ENCODE measurements around the gene ARFRP1. TPM values are rescaled to one million over a fixed set of nuclear protein-coding genes. Genes with fewer than 3 reads are reported as not detected.

Gene ARFRP1
- total and polyA plus RNA-seq, 2 of the 13 experiments (the other 11 are each of a cell fraction or from before 2014, with no cell fraction given): 32.0 to 51.1 TPM

DNA sequence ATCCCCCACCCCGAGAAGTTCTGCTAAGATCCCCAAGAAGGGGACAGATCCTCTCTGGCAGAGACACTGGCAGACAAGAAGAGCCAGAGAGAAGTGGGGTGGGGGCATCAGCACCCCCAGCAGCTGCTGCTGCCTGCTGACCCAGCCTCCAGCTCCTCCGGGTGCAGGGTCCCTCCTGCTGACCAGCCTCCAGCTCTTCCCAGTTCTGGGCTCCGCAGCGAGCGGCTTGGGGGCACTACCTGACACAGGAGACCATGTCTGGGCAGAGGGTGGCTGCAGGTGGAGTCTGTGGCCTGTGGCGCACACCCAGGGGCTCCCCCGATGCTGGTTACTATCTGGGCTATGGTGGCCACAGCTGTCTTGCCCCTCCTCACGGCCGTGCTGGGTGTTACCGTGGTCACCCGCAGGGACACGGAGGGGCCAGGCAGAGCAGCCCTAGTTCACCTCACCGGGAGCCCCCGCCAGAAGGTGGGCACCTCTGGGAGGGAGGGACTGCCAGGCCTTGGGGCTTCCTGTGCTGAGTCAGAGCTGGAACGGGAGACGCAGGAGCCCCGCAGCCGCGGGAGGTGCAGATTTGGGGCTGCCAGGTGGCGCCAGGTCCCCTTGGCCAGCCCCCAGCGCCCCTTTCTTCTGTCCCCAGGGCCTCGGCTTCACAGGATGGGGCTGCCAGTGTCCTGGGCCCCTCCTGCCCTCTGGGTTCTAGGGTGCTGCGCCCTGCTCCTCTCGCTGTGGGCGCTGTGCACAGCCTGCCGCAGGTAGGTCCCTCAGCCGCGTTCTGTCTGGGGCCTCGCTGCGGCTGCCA lies 29.3 kb upstream of the ARFRP1 start (continued):
- TF ChIP-seq THAP11 (CRISPR knock-in tag; IDR thresholded peaks at IDR 0.05) (no peak), ZNF563 (CRISPR knock-in tag; IDR thresholded peaks at IDR 0.05) (peak; percentile 38; the same call in 1 of the 2 replicates), ZIK1 (CRISPR knock-in tag; IDR thresholded peaks at IDR 0.05; ENCODE audit: borderline replicate concordance, low read depth) (no peak; the same call in 1 of the 2 replicates), ZNF101 (CRISPR knock-in tag; IDR thresholded peaks at IDR 0.05; ENCODE audit: borderline replicate concordance, low read depth) (no peak), HOXD1 (CRISPR knock-in tag; IDR thresholded peaks at IDR 0.05) (no peak), MAFF (IDR thresholded peaks at IDR 0.05; ENCODE audit: low read depth, low read length) (no peak), KDM5B (CRISPR knock-in tag; IDR thresholded peaks at IDR 0.05; ENCODE audit: borderline replicate concordance) (peak; percentile 32; the same call in 1 of the 2 replicates), KAT8 (CRISPR knock-in tag; IDR thresholded peaks at IDR 0.05) (no peak; the same call in 1 of the 2 replicates), SP5 (CRISPR knock-in tag; IDR thresholded peaks at IDR 0.05; ENCODE audit: borderline replicate concordance, low read depth) (no peak; the same call in 1 of the 2 replicates), TMF1 (CRISPR knock-in tag; IDR thresholded peaks at IDR 0.05; ENCODE audit: low read depth) (no peak), NCOR1 (IDR thresholded peaks at IDR 0.05; ENCODE audit: borderline replicate concordance, low read length) (no peak), ZKSCAN5 (CRISPR knock-in tag; IDR thresholded peaks at IDR 0.05) (no peak), LCORL (IDR thresholded peaks at IDR 0.05) (no peak), LCORL (CRISPR knock-in tag; IDR thresholded peaks at IDR 0.05) (peak; percentile 68; the same call in 1 of the 2 replicates)
- TF ChIP-seq, protein P1, sequence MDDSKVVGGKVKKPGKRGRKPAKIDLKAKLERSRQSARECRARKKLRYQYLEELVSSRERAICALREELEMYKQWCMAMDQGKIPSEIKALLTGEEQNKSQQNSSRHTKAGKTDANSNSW (CRISPR knock-in tag; IDR thresholded peaks at IDR 0.05; ENCODE audit: borderline replicate concordance): no peak
- TF ChIP-seq, protein P2, sequence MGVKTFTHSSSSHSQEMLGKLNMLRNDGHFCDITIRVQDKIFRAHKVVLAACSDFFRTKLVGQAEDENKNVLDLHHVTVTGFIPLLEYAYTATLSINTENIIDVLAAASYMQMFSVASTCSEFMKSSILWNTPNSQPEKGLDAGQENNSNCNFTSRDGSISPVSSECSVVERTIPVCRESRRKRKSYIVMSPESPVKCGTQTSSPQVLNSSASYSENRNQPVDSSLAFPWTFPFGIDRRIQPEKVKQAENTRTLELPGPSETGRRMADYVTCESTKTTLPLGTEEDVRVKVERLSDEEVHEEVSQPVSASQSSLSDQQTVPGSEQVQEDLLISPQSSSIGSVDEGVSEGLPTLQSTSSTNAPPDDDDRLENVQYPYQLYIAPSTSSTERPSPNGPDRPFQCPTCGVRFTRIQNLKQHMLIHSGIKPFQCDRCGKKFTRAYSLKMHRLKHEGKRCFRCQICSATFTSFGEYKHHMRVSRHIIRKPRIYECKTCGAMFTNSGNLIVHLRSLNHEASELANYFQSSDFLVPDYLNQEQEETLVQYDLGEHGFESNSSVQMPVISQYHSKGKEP (CRISPR knock-in tag; IDR thresholded peaks at IDR 0.05): no peak
- TF ChIP-seq, protein P3, sequence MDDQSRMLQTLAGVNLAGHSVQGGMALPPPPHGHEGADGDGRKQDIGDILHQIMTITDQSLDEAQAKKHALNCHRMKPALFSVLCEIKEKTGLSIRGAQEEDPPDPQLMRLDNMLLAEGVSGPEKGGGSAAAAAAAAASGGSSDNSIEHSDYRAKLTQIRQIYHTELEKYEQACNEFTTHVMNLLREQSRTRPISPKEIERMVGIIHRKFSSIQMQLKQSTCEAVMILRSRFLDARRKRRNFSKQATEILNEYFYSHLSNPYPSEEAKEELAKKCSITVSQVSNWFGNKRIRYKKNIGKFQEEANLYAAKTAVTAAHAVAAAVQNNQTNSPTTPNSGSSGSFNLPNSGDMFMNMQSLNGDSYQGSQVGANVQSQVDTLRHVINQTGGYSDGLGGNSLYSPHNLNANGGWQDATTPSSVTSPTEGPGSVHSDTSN (CRISPR knock-in tag; IDR thresholded peaks at IDR 0.05; ENCODE audit: borderline replicate concordance): no peak
- TF ChIP-seq, protein P4, sequence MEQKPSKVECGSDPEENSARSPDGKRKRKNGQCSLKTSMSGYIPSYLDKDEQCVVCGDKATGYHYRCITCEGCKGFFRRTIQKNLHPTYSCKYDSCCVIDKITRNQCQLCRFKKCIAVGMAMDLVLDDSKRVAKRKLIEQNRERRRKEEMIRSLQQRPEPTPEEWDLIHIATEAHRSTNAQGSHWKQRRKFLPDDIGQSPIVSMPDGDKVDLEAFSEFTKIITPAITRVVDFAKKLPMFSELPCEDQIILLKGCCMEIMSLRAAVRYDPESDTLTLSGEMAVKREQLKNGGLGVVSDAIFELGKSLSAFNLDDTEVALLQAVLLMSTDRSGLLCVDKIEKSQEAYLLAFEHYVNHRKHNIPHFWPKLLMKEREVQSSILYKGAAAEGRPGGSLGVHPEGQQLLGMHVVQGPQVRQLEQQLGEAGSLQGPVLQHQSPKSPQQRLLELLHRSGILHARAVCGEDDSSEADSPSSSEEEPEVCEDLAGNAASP (CRISPR knock-in tag; IDR thresholded peaks at IDR 0.05; ENCODE audit: borderline replicate concordance): no peak
- TF ChIP-seq, protein P5, sequence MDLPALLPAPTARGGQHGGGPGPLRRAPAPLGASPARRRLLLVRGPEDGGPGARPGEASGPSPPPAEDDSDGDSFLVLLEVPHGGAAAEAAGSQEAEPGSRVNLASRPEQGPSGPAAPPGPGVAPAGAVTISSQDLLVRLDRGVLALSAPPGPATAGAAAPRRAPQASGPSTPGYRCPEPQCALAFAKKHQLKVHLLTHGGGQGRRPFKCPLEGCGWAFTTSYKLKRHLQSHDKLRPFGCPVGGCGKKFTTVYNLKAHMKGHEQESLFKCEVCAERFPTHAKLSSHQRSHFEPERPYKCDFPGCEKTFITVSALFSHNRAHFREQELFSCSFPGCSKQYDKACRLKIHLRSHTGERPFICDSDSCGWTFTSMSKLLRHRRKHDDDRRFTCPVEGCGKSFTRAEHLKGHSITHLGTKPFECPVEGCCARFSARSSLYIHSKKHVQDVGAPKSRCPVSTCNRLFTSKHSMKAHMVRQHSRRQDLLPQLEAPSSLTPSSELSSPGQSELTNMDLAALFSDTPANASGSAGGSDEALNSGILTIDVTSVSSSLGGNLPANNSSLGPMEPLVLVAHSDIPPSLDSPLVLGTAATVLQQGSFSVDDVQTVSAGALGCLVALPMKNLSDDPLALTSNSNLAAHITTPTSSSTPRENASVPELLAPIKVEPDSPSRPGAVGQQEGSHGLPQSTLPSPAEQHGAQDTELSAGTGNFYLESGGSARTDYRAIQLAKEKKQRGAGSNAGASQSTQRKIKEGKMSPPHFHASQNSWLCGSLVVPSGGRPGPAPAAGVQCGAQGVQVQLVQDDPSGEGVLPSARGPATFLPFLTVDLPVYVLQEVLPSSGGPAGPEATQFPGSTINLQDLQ (CRISPR knock-in tag; IDR thresholded peaks at IDR 0.05): peak; percentile 68; the same call in 1 of the 2 replicates
